Measurements from ENCODE around the gene NFIA. TPM values are rescaled to one million over a fixed set of nuclear protein-coding genes. Genes with fewer than 3 reads are reported as not detected.

Gene NFIA
- total RNA-seq, 6 donors from 2014 or later: 33.5 to 94.3 (median 44.9) TPM

- ATAC-seq (ENCODE audit: low FRiP score in 2 of 2): no peak
- 23 to 25% methylated on average over 28 to 36 of the region's 54 CpGs for WGBS, 2 donors
These were observed 28.4 kb upstream of the NFIA start for GRCh38 chr1:61053712-61054600.

GRCh38 chr1:61054601-61054993, 27.8 kb upstream of the NFIA start:
- no peaks in the 10 kb centered on the region for H3K27me3 ChIP-seq
- H3K4me1 ChIP-seq: peaks cover 38 to 69% (median 51%) of the 10 kb centered on the region in 4 donors
- WGBS, 2 donors: 88 to 93% methylated on average over 13 of the region's 13 CpGs
- H3K4me3 ChIP-seq: no peak overlapping the region
- H3K9me3 ChIP-seq: no peaks in the 10 kb centered on the region
- peak in 1 of 2 donors; percentile 58 for DNase-seq
- peak overlapping the region in 2 of 4 donors; percentile 51 to 57 for H3K27ac ChIP-seq
- no peaks in the 10 kb centered on the region for H3K36me3 ChIP-seq
- TF ChIP-seq CTCF (IDR thresholded peaks at IDR 0.05): no peak
- no peak for TF ChIP-seq EP300 (IDR thresholded peaks at IDR 0.05)
- TF ChIP-seq POLR2A (IDR thresholded peaks at IDR 0.05): no peak
- ATAC-seq (ENCODE audit: low FRiP score in 2 of 2): no peak

More at GRCh38 chr1:61053712-61054600, 28.4 kb upstream of the NFIA start:
- Histone ChIP-seq H3K9me3 (no peaks in the 10 kb centered on the region), H3K27me3 (no peaks in the 10 kb centered on the region), H3K4me3 (peak overlapping the region; percentile 20 to 55 (median 48)), H3K4me1 (peaks cover 41 to 72% (median 53%) of the 10 kb centered on the region in 4 donors), H3K36me3 (no peaks in the 10 kb centered on the region), H3K27ac (peak overlapping the region; percentile 19 to 96 (median 66))
- no peak for TF ChIP-seq POLR2AphosphoS5 (IDR thresholded peaks at IDR 0.05)
- no peak for TF ChIP-seq POLR2A (IDR thresholded peaks at IDR 0.05)
- no peak for TF ChIP-seq CTCF (IDR thresholded peaks at IDR 0.05)
- TF ChIP-seq EP300 (IDR thresholded peaks at IDR 0.05): no peak
- DNase-seq: peak; percentile 43 to 89

GRCh38 chr1:61055110-61055614, 27.2 kb upstream of the NFIA start:
- no peak overlapping the region for H3K4me3 ChIP-seq
- no peaks in the 10 kb centered on the region for H3K27me3 ChIP-seq
- H3K27ac ChIP-seq: peak overlapping the region in 3 of 4 donors; percentile 10 to 51 (median 33)
- ATAC-seq (ENCODE audit: low FRiP score in 2 of 2): no peak
- DNase-seq: no peak
- H3K9me3 ChIP-seq: no peaks in the 10 kb centered on the region
- peaks cover 35 to 66% (median 49%) of the 10 kb centered on the region in 4 donors for H3K4me1 ChIP-seq
- no peaks in the 10 kb centered on the region for H3K36me3 ChIP-seq
- TF ChIP-seq EP300 (IDR thresholded peaks at IDR 0.05) (no peak), POLR2A (IDR thresholded peaks at IDR 0.05) (no peak), CTCF (IDR thresholded peaks at IDR 0.05) (no peak), POLR2AphosphoS5 (IDR thresholded peaks at IDR 0.05) (no peak)

- peaks cover 35 to 63% (median 47%) of the 10 kb centered on the region in 4 donors for H3K4me1 ChIP-seq
- ATAC-seq (ENCODE audit: low FRiP score in 2 of 2): no peak
- no peaks in the 10 kb centered on the region for H3K36me3 ChIP-seq
- no peak for TF ChIP-seq EP300 (IDR thresholded peaks at IDR 0.05)
- TF ChIP-seq POLR2AphosphoS5 (IDR thresholded peaks at IDR 0.05): no peak
- no peak for TF ChIP-seq CTCF (IDR thresholded peaks at IDR 0.05)
- TF ChIP-seq POLR2A (IDR thresholded peaks at IDR 0.05): no peak
- no peaks in the 10 kb centered on the region for H3K9me3 ChIP-seq
- no peak for DNase-seq
- peak overlapping the region; percentile 51 to 82 (median 72) for H3K27ac ChIP-seq
- no peaks in the 10 kb centered on the region for H3K27me3 ChIP-seq
- peak overlapping the region in 2 of 4 donors; percentile 65 to 79 for H3K4me3 ChIP-seq
- WGBS, 2 donors: 76 to 85% methylated on average over 2 of the region's 2 CpGs
These were observed 26.2 kb upstream of the NFIA start for GRCh38 chr1:61056196-61056572.

All from upper lobe of left lung (tissue), 6 donors.